Measurements from ENCODE around the gene CRYM.
"Not testable (repeated sequence)": the region's sequence is repeated elsewhere in the genome, so short reads cannot be mapped to it uniquely, and the experiment has no call there.

Gene CRYM

DNA sequence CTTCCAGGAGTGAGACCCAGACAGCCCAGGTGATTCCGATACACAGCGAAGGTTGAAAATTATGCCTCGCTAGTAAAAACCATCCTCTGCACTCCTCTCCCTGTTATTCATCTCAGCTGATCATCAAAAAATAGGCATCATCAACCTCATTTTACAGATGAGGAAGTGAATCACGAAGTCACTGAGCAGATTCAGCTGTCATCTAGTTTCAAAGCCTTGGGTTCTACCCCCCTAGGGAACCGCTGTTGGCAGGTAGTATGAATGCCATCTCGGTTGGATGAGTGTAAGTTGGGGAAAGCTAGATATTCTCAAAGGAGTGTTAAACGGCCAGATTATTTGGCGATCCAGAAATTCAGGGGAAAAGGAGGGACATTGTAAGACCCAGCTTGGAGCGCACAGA, 2.0 kb downstream of the CRYM start:
- Histone ChIP-seq H3K27me3 (ENCODE audit: control insufficient read depth, insufficient read depth, low read length) (peaks cover 25% of the 10 kb centered on the region), H3K9me3 (ENCODE audit: control insufficient read depth, low read depth, low read length) (no peaks in the 10 kb centered on the region), H3K4me3 (ENCODE audit: low read length) (no peak overlapping the region), H3K27ac (ENCODE audit: low read length) (no peak overlapping the region), H3K9ac (ENCODE audit: low read length) (no peak overlapping the region), H3K36me3 (ENCODE audit: control insufficient read depth, low read depth, low read length) (no peaks in the 10 kb centered on the region), H3K4me1 (ENCODE audit: control insufficient read depth, low read depth, low read length) (peaks cover 10% of the 10 kb centered on the region)

- H3K4me1 ChIP-seq (ENCODE audit: control insufficient read depth, low read depth, low read length) = peaks cover 10% of the 10 kb centered on the region
- peaks cover 25% of the 10 kb centered on the region for H3K27me3 ChIP-seq (ENCODE audit: control insufficient read depth, insufficient read depth, low read length)
- H3K9me3 ChIP-seq (ENCODE audit: control insufficient read depth, low read depth, low read length) = no peaks in the 10 kb centered on the region
- no peak overlapping the region for H3K27ac ChIP-seq (ENCODE audit: low read length)
- no peak overlapping the region for H3K4me3 ChIP-seq (ENCODE audit: low read length)
- no peaks in the 10 kb centered on the region for H3K36me3 ChIP-seq (ENCODE audit: control insufficient read depth, low read depth, low read length)
- H3K9ac ChIP-seq (ENCODE audit: low read length) = no peak overlapping the region
Measured at GRCh38 chr16:21275529-21275928, 2.6 kb downstream of the CRYM start.

GRCh38 chr16:21274172-21274726, 3.8 kb downstream of the CRYM start:
- Histone ChIP-seq H3K9me3 (ENCODE audit: control insufficient read depth, low read depth, low read length) (no peaks in the 10 kb centered on the region), H3K9ac (ENCODE audit: low read length) (no peak overlapping the region), H3K36me3 (ENCODE audit: control insufficient read depth, low read depth, low read length) (no peaks in the 10 kb centered on the region), H3K27me3 (ENCODE audit: control insufficient read depth, insufficient read depth, low read length) (peaks cover 22% of the 10 kb centered on the region), H3K4me1 (ENCODE audit: control insufficient read depth, low read depth, low read length) (peaks cover 10% of the 10 kb centered on the region), H3K4me3 (ENCODE audit: low read length) (no peak overlapping the region), H3K27ac (ENCODE audit: low read length) (no peak overlapping the region)

GRCh38 chr16:21272763-21273162, 5.3 kb downstream of the CRYM start:
- H3K27me3 ChIP-seq (ENCODE audit: control insufficient read depth, insufficient read depth, low read length) = peaks cover 11% of the 10 kb centered on the region
- H3K27ac ChIP-seq (ENCODE audit: low read length); H3K36me3 ChIP-seq (ENCODE audit: control insufficient read depth, low read depth, low read length); H3K9ac ChIP-seq (ENCODE audit: low read length); H3K9me3 ChIP-seq (ENCODE audit: control insufficient read depth, low read depth, low read length); H3K4me3 ChIP-seq (ENCODE audit: low read length); H3K4me1 ChIP-seq (ENCODE audit: control insufficient read depth, low read depth, low read length): not testable (repeated sequence)

- Histone ChIP-seq H3K9me3 (ENCODE audit: control insufficient read depth, low read depth, low read length) (no peaks in the 10 kb centered on the region), H3K36me3 (ENCODE audit: control insufficient read depth, low read depth, low read length) (no peaks in the 10 kb centered on the region), H3K27ac (ENCODE audit: low read length) (no peak overlapping the region), H3K4me3 (ENCODE audit: low read length) (no peak overlapping the region), H3K9ac (ENCODE audit: low read length) (no peak overlapping the region), H3K4me1 (ENCODE audit: control insufficient read depth, low read depth, low read length) (peaks cover 10% of the 10 kb centered on the region), H3K27me3 (ENCODE audit: control insufficient read depth, insufficient read depth, low read length) (peaks cover 6% of the 10 kb centered on the region)
Measured at GRCh38 chr16:21272253-21272652, 5.8 kb downstream of the CRYM start.

GRCh38 chr16:21268236-21268635, 9.9 kb downstream of the CRYM start:
- H3K27ac ChIP-seq (ENCODE audit: low read length) = no peak overlapping the region
- H3K4me3 ChIP-seq (ENCODE audit: low read length) = no peak overlapping the region
- H3K36me3 ChIP-seq (ENCODE audit: control insufficient read depth, low read depth, low read length) = no peaks in the 10 kb centered on the region
- H3K9me3 ChIP-seq (ENCODE audit: control insufficient read depth, low read depth, low read length) = no peaks in the 10 kb centered on the region
- H3K9ac ChIP-seq (ENCODE audit: low read length) = no peak overlapping the region
- peaks cover under 1% of the 10 kb centered on the region for H3K4me1 ChIP-seq (ENCODE audit: control insufficient read depth, low read depth, low read length)
- no peaks in the 10 kb centered on the region for H3K27me3 ChIP-seq (ENCODE audit: control insufficient read depth, insufficient read depth, low read length)

DNA sequence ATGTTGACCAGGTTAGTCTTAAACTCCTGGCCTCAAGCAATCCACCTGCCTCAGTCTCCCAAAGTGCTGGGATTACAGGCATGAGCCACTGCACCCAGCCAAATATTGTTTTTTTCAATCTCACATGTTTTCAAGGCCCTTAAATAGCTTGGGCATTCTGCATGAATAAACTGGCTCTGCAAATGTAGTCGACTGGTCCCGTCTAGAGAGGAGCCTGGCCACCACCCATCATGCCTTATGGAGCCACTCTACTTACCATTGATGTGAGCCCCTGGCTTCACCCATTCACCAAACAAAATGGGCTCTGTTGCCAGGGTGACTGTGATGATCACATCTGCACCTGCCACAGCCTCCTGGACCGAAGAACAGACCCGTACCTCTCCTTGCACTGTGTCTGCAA, 10.8 kb downstream of the CRYM start:
- Histone ChIP-seq H3K9ac (ENCODE audit: low read length) (no peak overlapping the region), H3K36me3 (ENCODE audit: control insufficient read depth, low read depth, low read length) (no peaks in the 10 kb centered on the region), H3K4me1 (ENCODE audit: control insufficient read depth, low read depth, low read length) (no peaks in the 10 kb centered on the region), H3K27me3 (ENCODE audit: control insufficient read depth, insufficient read depth, low read length) (no peaks in the 10 kb centered on the region), H3K27ac (ENCODE audit: low read length) (no peak overlapping the region), H3K9me3 (ENCODE audit: control insufficient read depth, low read depth, low read length) (no peaks in the 10 kb centered on the region), H3K4me3 (ENCODE audit: low read length) (no peak overlapping the region)

GRCh38 chr16:21265104-21265837, 12.8 kb downstream of the CRYM start:
- Histone ChIP-seq H3K27me3 (ENCODE audit: control insufficient read depth, insufficient read depth, low read length) (no peaks in the 10 kb centered on the region), H3K27ac (ENCODE audit: low read length) (no peak overlapping the region), H3K4me1 (ENCODE audit: control insufficient read depth, low read depth, low read length) (no peaks in the 10 kb centered on the region), H3K4me3 (ENCODE audit: low read length) (no peak overlapping the region), H3K36me3 (ENCODE audit: control insufficient read depth, low read depth, low read length) (no peaks in the 10 kb centered on the region), H3K9me3 (ENCODE audit: control insufficient read depth, low read depth, low read length) (no peaks in the 10 kb centered on the region), H3K9ac (ENCODE audit: low read length) (no peak overlapping the region)

DNA sequence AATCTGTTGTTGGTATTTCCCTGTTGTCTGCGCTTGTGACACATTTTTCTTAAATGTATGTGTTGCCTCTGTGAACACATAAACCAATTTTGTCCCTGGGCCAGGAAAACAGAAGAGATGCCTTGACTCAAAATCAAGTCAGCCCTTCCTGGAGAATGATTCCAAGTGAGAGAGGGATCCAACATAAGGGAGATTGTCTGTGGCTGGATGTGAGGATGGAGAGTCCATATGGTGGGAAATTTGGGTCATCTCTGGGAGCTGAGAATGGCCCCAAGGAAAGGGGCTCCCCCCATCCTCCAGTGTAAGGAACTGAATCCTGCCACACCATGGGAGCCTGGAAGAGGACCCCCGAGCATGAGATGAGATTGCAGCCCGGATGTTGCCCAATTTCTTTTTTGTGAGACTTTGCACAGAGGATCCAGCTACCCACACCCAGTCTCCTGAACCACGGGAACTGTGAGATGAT, 13.5 kb downstream of the CRYM start:
- no peaks in the 10 kb centered on the region for H3K27me3 ChIP-seq (ENCODE audit: control insufficient read depth, insufficient read depth, low read length)
- H3K4me3 ChIP-seq (ENCODE audit: low read length) = no peak overlapping the region
- H3K36me3 ChIP-seq (ENCODE audit: control insufficient read depth, low read depth, low read length) = no peaks in the 10 kb centered on the region
- no peaks in the 10 kb centered on the region for H3K4me1 ChIP-seq (ENCODE audit: control insufficient read depth, low read depth, low read length)
- H3K27ac ChIP-seq (ENCODE audit: low read length) = no peak overlapping the region
- H3K9ac ChIP-seq (ENCODE audit: low read length) = no peak overlapping the region
- no peaks in the 10 kb centered on the region for H3K9me3 ChIP-seq (ENCODE audit: control insufficient read depth, low read depth, low read length)

GRCh38 chr16:21263640-21264570, 14.2 kb downstream of the CRYM start:
- Histone ChIP-seq H3K9me3 (ENCODE audit: control insufficient read depth, low read depth, low read length) (no peaks in the 10 kb centered on the region), H3K27ac (ENCODE audit: low read length) (no peak overlapping the region), H3K9ac (ENCODE audit: low read length) (no peak overlapping the region), H3K27me3 (ENCODE audit: control insufficient read depth, insufficient read depth, low read length) (no peaks in the 10 kb centered on the region), H3K4me1 (ENCODE audit: control insufficient read depth, low read depth, low read length) (no peaks in the 10 kb centered on the region), H3K36me3 (ENCODE audit: control insufficient read depth, low read depth, low read length) (no peaks in the 10 kb centered on the region), H3K4me3 (ENCODE audit: low read length) (no peak overlapping the region)

DNA sequence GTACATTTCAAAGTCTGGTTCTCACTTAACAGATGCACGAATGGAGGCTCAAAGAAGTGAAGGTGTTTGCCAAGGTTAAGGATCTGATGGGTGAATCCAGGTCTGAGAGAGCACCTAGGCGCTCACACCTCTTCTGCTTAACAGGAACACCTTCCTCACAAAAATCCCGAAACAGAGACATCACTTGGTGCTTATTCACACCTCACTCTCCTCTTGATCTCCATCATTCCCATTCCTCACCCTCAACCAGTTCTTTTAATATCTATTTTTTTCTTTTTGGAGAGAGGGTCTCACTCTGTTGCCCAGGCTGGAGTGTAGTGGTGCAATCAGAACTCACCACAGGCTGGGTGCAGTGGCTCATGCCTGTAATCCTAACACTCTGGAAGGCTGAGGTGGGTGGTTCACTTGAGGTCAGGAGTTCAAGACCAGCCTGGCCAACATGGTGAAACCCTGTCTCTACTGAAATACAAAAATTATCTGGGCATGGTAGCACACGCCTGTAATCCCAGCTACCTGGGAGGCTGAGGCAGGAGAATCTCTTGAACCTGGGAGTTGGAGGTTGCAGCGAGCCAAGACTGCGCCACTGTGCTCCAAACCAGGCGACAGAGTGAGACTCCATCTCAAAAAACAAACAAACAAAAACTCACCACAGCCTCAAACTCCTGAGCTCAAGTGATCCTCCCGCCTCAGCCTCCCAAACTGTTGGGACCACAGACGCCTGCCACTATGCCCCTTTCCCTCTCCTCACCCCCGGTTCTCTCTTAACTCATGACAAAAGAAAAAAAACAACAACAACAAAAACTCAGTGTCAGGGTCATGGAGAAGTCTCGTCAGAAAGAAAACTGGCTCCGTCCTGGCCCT, 15.1 kb downstream of the CRYM start:
- Histone ChIP-seq H3K4me1 (ENCODE audit: control insufficient read depth, low read depth, low read length) (no peaks in the 10 kb centered on the region), H3K4me3 (ENCODE audit: low read length) (no peak overlapping the region), H3K27ac (ENCODE audit: low read length) (no peak overlapping the region), H3K9me3 (ENCODE audit: control insufficient read depth, low read depth, low read length) (no peaks in the 10 kb centered on the region), H3K36me3 (ENCODE audit: control insufficient read depth, low read depth, low read length) (no peaks in the 10 kb centered on the region), H3K9ac (ENCODE audit: low read length) (no peak overlapping the region), H3K27me3 (ENCODE audit: control insufficient read depth, insufficient read depth, low read length) (no peaks in the 10 kb centered on the region)

Measured in iPS-18a (cell line).